GM21825 (cell line): Measurements from ENCODE around the gene SYNRG.

Source experiments
- ATAC-seq: cut with Tn5 transposase; IDR thresholded peaks from one replicate; pipeline ENCODE4 v1.9.1; 2021; ENCODE audit warnings: mild to moderate bottlenecking, moderate library complexity; ENCODE audit not compliant: unreplicated experiment

SYNRG gene

GRCh38 chr17:37605813-37606505 lies 3.3 kb downstream of the SYNRG start:
- ATAC-seq: no peak

- ATAC-seq: no peak
Measured at GRCh38 chr17:37605081-37605480, 4.1 kb downstream of the SYNRG start.

- no peak for ATAC-seq
Measured at GRCh38 chr17:37604556-37604955, 4.7 kb downstream of the SYNRG start.

- ATAC-seq: no peak
Measured at GRCh38 chr17:37598145-37598544, 11.1 kb downstream of the SYNRG start.

GRCh38 chr17:37592291-37592690 lies 16.9 kb downstream of the SYNRG start:
- no peak for ATAC-seq

GRCh38 chr17:37585066-37585465 lies 24.2 kb downstream of the SYNRG start:
- ATAC-seq: no peak

GRCh38 chr17:37576281-37576680 lies 32.9 kb downstream of the SYNRG start:
- ATAC-seq: no peak

- ATAC-seq: no peak
Measured at GRCh38 chr17:37574427-37574826, 34.8 kb downstream of the SYNRG start.

- ATAC-seq: no peak
Measured at GRCh38 chr17:37571674-37572073, 37.5 kb downstream of the SYNRG start.

- ATAC-seq: no peak
Measured at GRCh38 chr17:37570527-37571093, 38.6 kb downstream of the SYNRG start.

- no peak for ATAC-seq
Measured at GRCh38 chr17:37568350-37569053, 40.7 kb downstream of the SYNRG start.

- ATAC-seq: no peak
Measured at GRCh38 chr17:37567538-37567937, 41.7 kb downstream of the SYNRG start.

- no peak for ATAC-seq
Measured at GRCh38 chr17:37567137-37567536, 42.1 kb downstream of the SYNRG start.

- no peak for ATAC-seq
Measured at GRCh38 chr17:37564252-37564651, 45.0 kb downstream of the SYNRG start.

GRCh38 chr17:37562016-37562745 lies 47.0 kb downstream of the SYNRG start:
- no peak for ATAC-seq

GRCh38 chr17:37558299-37558698 lies 50.9 kb downstream of the SYNRG start:
- ATAC-seq: no peak

- ATAC-seq: no peak
Measured at GRCh38 chr17:37557482-37557881, 51.7 kb downstream of the SYNRG start.

GRCh38 chr17:37555386-37555785 lies 53.8 kb downstream of the SYNRG start:
- ATAC-seq: no peak

- no peak for ATAC-seq
Measured at GRCh38 chr17:37553401-37553966, 55.7 kb downstream of the SYNRG start.

- ATAC-seq: no peak
Measured at GRCh38 chr17:37551788-37552187, 57.4 kb downstream of the SYNRG start.

GRCh38 chr17:37547986-37548385 lies 61.2 kb downstream of the SYNRG start:
- no peak for ATAC-seq
